Natural killer cell (primary cell): ENCODE measurements around the gene LANCL3. TPM values are rescaled to one million over a fixed set of nuclear protein-coding genes. Genes with fewer than 3 reads are reported as not detected.
A peak's percentile ranks its signal among the peaks of the same experiment; 100 is the strongest.
"Not testable (repeated sequence)": the region's sequence is repeated elsewhere in the genome, so short reads cannot be mapped to it uniquely, and the experiment has no call there.

ENCODE experiments used
- ATAC-seq, 3 donors: fragments of 150-1000 bp in 2 of 3; fragments of 200-7000 bp in 1 of 3; cut with Tn5 transposase; 1 replicate in 1 of 3; 2 replicates in 2 of 3; pipeline ENCODE4 v1.10.0; 2021; ENCODE audit warnings: mild to moderate bottlenecking in 2 of 3, moderate library complexity in 2 of 3
- DNase-seq, 2 donors: peaks; one replicate each; pipeline versions ENCODE4 v3.0.0 to v3.0.0-alpha.2; 2013 to 2021; ENCODE audit warnings: mixed read lengths in 1 of 2
- H3K27ac ChIP-seq: one replicate; pipeline ENCODE4 v1.5.1; 2013; ENCODE audit warnings: mild to moderate bottlenecking, low read length
- H3K27me3 ChIP-seq: one replicate; pipeline ENCODE4 v1.6.1; 2013; ENCODE audit warnings: low read length; ENCODE audit not compliant: control insufficient read depth, insufficient read depth
- H3K36me3 ChIP-seq: one replicate; pipeline ENCODE4 v1.6.1; 2013; ENCODE audit warnings: low read length; ENCODE audit not compliant: control insufficient read depth, insufficient read depth
- H3K4me1 ChIP-seq: one replicate; pipeline ENCODE4 v1.6.1; 2013; ENCODE audit warnings: low read length; ENCODE audit not compliant: control insufficient read depth, insufficient read depth
- H3K4me3 ChIP-seq: one replicate; pipeline ENCODE4 v1.5.1; 2013; ENCODE audit warnings: low read length
- H3K9me3 ChIP-seq: one replicate; pipeline ENCODE4 v1.6.1; 2013; ENCODE audit warnings: low read length; ENCODE audit not compliant: control insufficient read depth, insufficient read depth
- H3K27ac Mint-ChIP-seq, 2 donors: one replicate each; pipeline ENCODE4 v1.8.0; 2022; ENCODE audit warnings: mild to moderate bottlenecking in 2 of 2, mixed read lengths in 2 of 2, moderate library complexity in 1 of 2
- H3K27me3 Mint-ChIP-seq, 2 donors: one replicate each; pipeline ENCODE4 v1.8.0; 2022; ENCODE audit warnings: low read depth in 2 of 2, mixed read lengths in 2 of 2
- H3K36me3 Mint-ChIP-seq: one replicate; pipeline ENCODE4 v1.8.0; 2022; ENCODE audit warnings: mixed read lengths
- H3K4me1 Mint-ChIP-seq, 2 donors: one replicate each; pipeline ENCODE4 v1.8.0; 2022; ENCODE audit warnings: mixed read lengths in 2 of 2
- H3K4me3 Mint-ChIP-seq: one replicate; pipeline ENCODE4 v1.8.0; 2022; ENCODE audit warnings: mild to moderate bottlenecking, moderate library complexity, mixed read lengths
- H3K9me3 Mint-ChIP-seq, 2 donors: one replicate each; pipeline ENCODE4 v1.8.0; 2022; ENCODE audit warnings: mixed read lengths in 2 of 2
- CTCF ChIP-seq: fragments of 200-600 bp; IDR thresholded peaks from one replicate; pipeline ENCODE4 v1.8.0; 2022; ENCODE audit warnings: antibody characterized with exemption
- WGBS: methylation state at CpG from one replicate; pipeline ENCODE4 v1.1.7; 2013; ENCODE audit warnings: missing lambda C conversion rate; ENCODE audit not compliant: insufficient coverage; 5-methylcytosine and 5-hydroxymethylcytosine counted together
- intact Hi-C: fragments of 100-400 bp; cut with micrococcal nuclease; formaldehyde crosslinking; loops from one replicate; pipeline ENCODE4 v1.14.2; 2022
- total RNA-seq, 4 donors: library from RNA; stranded (reverse); fragments of 120-200 nt in 1 of 4; gene quantifications; one replicate each; pipeline versions ENCODE4 v1.2.3 to v1.2.4, GENCODE V29; 2013 to 2022

LANCL3 gene
- total RNA-seq, 3 donors from 2014 or later (not counting 1 experiment from before 2014, with no cell fraction given), result 2.0 to 2.7 (median 2.6) TPM

DNA sequence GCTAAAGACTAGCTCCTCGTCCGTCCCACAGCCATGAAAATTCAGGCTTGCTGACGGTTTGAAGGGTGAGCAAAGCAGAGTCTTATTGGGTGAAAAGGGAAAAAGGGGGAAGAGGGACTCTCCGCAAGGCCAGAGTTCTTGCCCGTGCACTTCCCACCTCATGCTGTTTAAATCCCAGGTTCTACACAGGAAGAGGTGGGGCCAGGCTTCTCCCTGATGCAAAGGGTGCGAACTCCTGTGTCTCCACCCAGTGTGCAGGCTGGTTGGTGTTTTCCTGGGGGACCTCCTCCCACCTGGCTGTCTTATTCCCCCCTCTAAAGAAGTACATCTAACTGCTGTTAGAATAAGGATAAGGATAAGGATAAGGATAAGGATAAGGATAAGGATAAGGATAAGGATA, 18.0 kb upstream of the LANCL3 start:
- Mint-ChIP-seq H3K4me3 (no peak overlapping the region), H3K4me1 (no peaks in the 10 kb centered on the region), H3K27me3 (peaks cover 5 to 29% of the 10 kb centered on the region in 2 donors), H3K27ac (no peak overlapping the region), H3K9me3 (no peaks in the 10 kb centered on the region), H3K36me3 (no peaks in the 10 kb centered on the region)
- no peak for TF ChIP-seq CTCF
- Histone ChIP-seq H3K9me3 (no peaks in the 10 kb centered on the region), H3K36me3 (no peaks in the 10 kb centered on the region), H3K27ac (no peak overlapping the region), H3K27me3 (no peaks in the 10 kb centered on the region), H3K4me1 (no peaks in the 10 kb centered on the region), H3K4me3 (no peak overlapping the region)
- intact Hi-C loops, result no loop called here
- WGBS, result 88% methylated on average over 6 of the region's 6 CpGs
- DNase-seq (no peak), ATAC-seq (no peak)

DNA sequence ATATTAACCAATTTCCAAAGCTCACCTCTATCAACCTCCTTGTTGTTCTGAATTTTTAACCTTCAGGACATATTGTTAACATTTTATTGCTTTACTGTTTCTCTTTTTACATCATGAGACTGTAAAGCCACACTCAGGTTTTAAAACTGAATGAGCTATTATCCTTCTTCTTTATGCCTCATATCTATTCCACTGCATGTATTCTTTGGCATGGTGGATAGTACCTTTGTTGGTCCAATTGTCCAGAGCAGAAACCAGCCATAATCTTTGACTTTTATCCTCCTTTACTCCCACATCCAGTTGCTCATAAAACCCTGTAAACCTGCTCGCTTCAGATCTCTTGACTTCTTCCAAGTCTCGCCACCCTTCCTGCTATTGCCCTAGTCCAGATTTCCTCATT, 6.2 kb upstream of the LANCL3 start:
- H3K4me3 Mint-ChIP-seq, H3K9me3 Mint-ChIP-seq, H3K27ac Mint-ChIP-seq, H3K36me3 Mint-ChIP-seq, H3K4me3 ChIP-seq, H3K36me3 ChIP-seq, H3K4me1 Mint-ChIP-seq, DNase-seq, intact Hi-C loops, H3K9me3 ChIP-seq, ATAC-seq, H3K27me3 ChIP-seq, H3K27ac ChIP-seq, H3K4me1 ChIP-seq: not testable (repeated sequence)
- 81% methylated on average over 2 of the region's 2 CpGs for WGBS
- H3K27me3 Mint-ChIP-seq, result peaks cover 11 to 13% of the 10 kb centered on the region in 2 donors

DNA sequence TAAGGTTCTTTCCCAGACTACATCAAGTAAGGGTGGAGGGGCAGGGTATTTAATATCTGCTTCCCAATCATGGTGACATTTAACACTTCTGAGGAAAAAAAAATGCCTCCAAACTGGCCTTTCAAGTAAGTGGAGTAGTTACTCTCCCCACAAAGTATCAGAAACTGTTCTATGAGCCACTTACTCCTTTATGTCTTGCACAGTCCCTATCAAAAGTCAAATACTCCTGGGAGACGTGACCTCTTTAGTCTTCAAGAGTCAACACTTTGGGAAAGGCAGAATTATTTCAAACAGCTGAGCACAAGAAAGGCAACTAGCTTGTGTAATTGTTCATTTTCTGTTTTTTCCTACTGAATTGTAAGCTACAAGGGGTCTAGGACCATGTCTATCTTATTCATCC, 1.1 kb upstream of the LANCL3 start:
- H3K4me3 ChIP-seq, H3K27ac Mint-ChIP-seq, DNase-seq, H3K9me3 Mint-ChIP-seq, intact Hi-C loops, H3K4me1 ChIP-seq, H3K4me3 Mint-ChIP-seq, ATAC-seq, H3K27me3 ChIP-seq, H3K36me3 Mint-ChIP-seq, H3K36me3 ChIP-seq, H3K27me3 Mint-ChIP-seq, H3K27ac ChIP-seq, H3K9me3 ChIP-seq: not testable (repeated sequence)
- WGBS, result no CpG with 5 or more reads among the region's 1 CpG
- H3K4me1 Mint-ChIP-seq, result peaks cover 11 to 19% of the 10 kb centered on the region in 2 donors

- intact Hi-C loops, H3K36me3 ChIP-seq, H3K9me3 ChIP-seq, H3K27me3 ChIP-seq, H3K4me1 ChIP-seq, H3K9me3 Mint-ChIP-seq, H3K36me3 Mint-ChIP-seq, H3K27me3 Mint-ChIP-seq, H3K27ac ChIP-seq: not testable (repeated sequence)
- H3K4me1 Mint-ChIP-seq, result peaks cover 11 to 22% of the 10 kb centered on the region in 2 donors
- ATAC-seq (peak; percentile 63 to 80 (median 73)), DNase-seq (peak; percentile 17 to 40)
- H3K27ac Mint-ChIP-seq, result peak overlapping the region; percentile 67 to 83
- peak overlapping the region; percentile 28 for H3K4me3 ChIP-seq
- 1% methylated on average over 34 of the region's 61 CpGs for WGBS
- peak overlapping the region; percentile 84 for H3K4me3 Mint-ChIP-seq
Measured at GRCh38 chrX:37572108-37572587, 687 bp downstream of the LANCL3 start.

DNA sequence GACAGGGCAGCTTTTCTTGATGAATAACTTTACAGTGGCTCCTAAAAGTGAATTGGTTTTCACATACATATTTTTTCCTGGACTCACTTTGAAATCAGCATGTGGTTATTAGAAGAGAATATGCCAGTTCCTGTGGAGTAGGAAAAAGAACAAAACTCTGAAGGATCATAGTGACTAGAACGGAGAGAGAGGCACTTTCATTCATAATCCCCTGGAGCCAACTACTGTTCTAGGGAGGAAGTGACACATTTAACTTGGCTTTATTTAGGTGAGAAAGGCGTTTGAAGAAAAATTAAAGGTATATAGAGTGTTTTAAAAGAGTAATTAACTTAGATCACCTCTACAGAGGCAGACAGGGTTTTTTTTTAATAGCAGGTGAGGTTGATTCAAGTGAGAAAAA, 1.7 kb downstream of the LANCL3 start:
- H3K27ac ChIP-seq, H3K36me3 ChIP-seq, H3K27me3 ChIP-seq, H3K4me1 ChIP-seq, H3K4me3 ChIP-seq, H3K36me3 Mint-ChIP-seq, H3K9me3 ChIP-seq, intact Hi-C loops, H3K9me3 Mint-ChIP-seq, H3K27me3 Mint-ChIP-seq: not testable (repeated sequence)
- Mint-ChIP-seq H3K4me3 (peak overlapping the region; percentile 84), H3K4me1 (peaks cover 11 to 22% of the 10 kb centered on the region in 2 donors), H3K27ac (peak overlapping the region; percentile 67 to 83)
- ATAC-seq (peak in 1 of 3 donors; percentile 24), DNase-seq (peak in 1 of 2 donors; percentile 4)
- 0% methylated on average over 1 of the region's 2 CpGs for WGBS
